HepG2 (cell line): ENCODE data around the gene ADAM22. TPM values are rescaled to one million over a fixed set of nuclear protein-coding genes. Genes with fewer than 3 reads are reported as not detected.

Source experiments
- ATAC-seq: fragments of 200-7000 bp; cut with Tn5 transposase; 3 replicates; pipeline ENCODE4 v1.9.1; 2020; ENCODE audit warnings: mild to moderate bottlenecking, moderate library complexity
- BruUV-seq: library from RNA; stranded (reverse); fragments of 400-500 nt; replicated peaks from 2 replicates; lab custom pipeline; 2021; lab: Mats Ljungman, UMichigan
- CTCF ChIA-PET: fragments of 300-600 bp; formaldehyde crosslinking; extraction: SDS; loops from one replicate; lab custom pipeline; 2021; ENCODE audit warnings: low total read pairs, inconsistent platforms, low intra/inter-chr PET ratio; lab: Yijun Ruan, JAX
- POLR2A ChIA-PET: fragments of 350-600 bp; sonication (Branson Sonifier 250); formaldehyde crosslinking; loops from one replicate; lab custom pipeline; 2020; ENCODE audit warnings: antibody characterized with exemption, inconsistent platforms; lab: Yijun Ruan, JAX
- DNase-seq: peaks from one replicate; pipeline ENCODE4 v3.0.0-alpha.2; 2015; ENCODE audit warnings: low spot score
- FAIRE-seq: peaks from 3 replicates; lab custom pipeline; 2011; peaks lifted over from hg19 to GRCh38; lab: Jason Lieb, UNC
- H2AFZ ChIP-seq: one replicate; pipeline ENCODE4 v1.6.1; 2011; ENCODE audit warnings: low read length, inconsistent platforms
- H3K27ac ChIP-seq: fragments of 300-600 bp; 3 replicates; pipeline ENCODE4 v1.8.0; 2011; ENCODE audit warnings: mixed run types, mild to moderate bottlenecking, mixed read lengths, low read length, inconsistent platforms; ENCODE audit not compliant: insufficient read depth; ENCODE audit errors: extremely low read length
- H3K27me3 ChIP-seq, 2 experiments: fragments of 200-600 bp in 1 of 2; 2 replicates in 1 of 2; 3 replicates in 1 of 2; pipeline versions ENCODE4 v1.6.0 to v1.8.0; 2011; ENCODE audit warnings: low read length in 2 of 2, mild to moderate bottlenecking in 2 of 2, moderate library complexity in 2 of 2, inconsistent platforms in 1 of 2; ENCODE audit not compliant: insufficient read depth in 2 of 2, control insufficient read depth in 1 of 2
- H3K36me3 ChIP-seq, 2 experiments: fragments of 200-600 bp in 1 of 2; replicated peaks in 1 of 2; 2 replicates in 1 of 2; 3 replicates in 1 of 2; pipeline versions ENCODE4 v1.5.1 to v1.8.0; 2011; ENCODE audit warnings: low read length in 2 of 2, inconsistent platforms in 1 of 2; ENCODE audit not compliant: insufficient read depth in 2 of 2, control insufficient read depth in 1 of 2
- H3K4me1 ChIP-seq: 2 replicates; pipeline ENCODE4 v1.5.1; 2012; ENCODE audit warnings: low read length, inconsistent platforms; ENCODE audit not compliant: insufficient read depth
- H3K4me2 ChIP-seq: 2 replicates; pipeline ENCODE4 v1.6.0; 2011; ENCODE audit warnings: low read depth, low read length, inconsistent platforms
- H3K4me3 ChIP-seq, 3 experiments: fragments of 200-600 bp in 1 of 3; sonication (generic), shearing (Covaris generic) in 1 of 3; replicated peaks in 1 of 3; 2 replicates each; pipeline ENCODE4 v1.5.1; 2011 to 2016; ENCODE audit warnings: low read length in 3 of 3, inconsistent platforms in 2 of 3, low read depth in 2 of 3, mild to moderate bottlenecking in 2 of 3, control low read depth in 1 of 3, mixed read lengths in 1 of 3; ENCODE audit not compliant: insufficient read depth in 1 of 3
- H3K79me2 ChIP-seq: one replicate; pipeline ENCODE4 v1.6.1; 2011; ENCODE audit warnings: low read length, inconsistent platforms; ENCODE audit not compliant: insufficient read depth
- H3K9ac ChIP-seq: 2 replicates; pipeline ENCODE4 v1.6.0; 2011; ENCODE audit warnings: mild to moderate bottlenecking, low read depth, low read length, inconsistent platforms; ENCODE audit not compliant: insufficient read depth
- H3K9me3 ChIP-seq: 2 replicates; pipeline ENCODE4 v1.5.1; 2012; ENCODE audit warnings: mild to moderate bottlenecking, low read length
- H4K20me1 ChIP-seq: 2 replicates; pipeline ENCODE4 v1.6.0; 2011; ENCODE audit warnings: inconsistent platforms, mild to moderate bottlenecking, low read length, moderate library complexity; ENCODE audit not compliant: insufficient read depth
- BCL6 ChIP-seq: IDR thresholded peaks from 2 replicates; pipeline ENCODE4 v1.6.1; 2016; ENCODE audit warnings: missing genetic modification reagents, missing compliant biosample characterization
- CEBPB ChIP-seq: IDR thresholded peaks from 2 replicates; pipeline ENCODE4 v1.6.1; 2011; ENCODE audit warnings: low read depth, low read length, improper control_type of control experiment, borderline replicate concordance
- KLF6 ChIP-seq: IDR thresholded peaks from 2 replicates; pipeline ENCODE4 v1.8.0; 2016; ENCODE audit warnings: missing biosample characterization, missing genetic modification reagents
- NR2C2 ChIP-seq: sonication (generic); formaldehyde crosslinking; IDR thresholded peaks from 2 replicates; pipeline ENCODE4 v1.4.0; 2020; ENCODE audit warnings: missing genetic modification reagents, mild to moderate bottlenecking, moderate library complexity, borderline replicate concordance
- PHF20 ChIP-seq: sonication (generic); formaldehyde crosslinking; IDR thresholded peaks from 2 replicates; pipeline ENCODE4 v1.5.0; 2020; ENCODE audit warnings: mild to moderate bottlenecking, missing genetic modification reagents
- RELA ChIP-seq: sonication (generic); formaldehyde crosslinking; IDR thresholded peaks from 2 replicates; pipeline ENCODE4 v1.4.0; 2020; ENCODE audit warnings: missing genetic modification reagents
- ZNF235 ChIP-seq: sonication (generic); formaldehyde crosslinking; IDR thresholded peaks from 2 replicates; pipeline ENCODE4 v1.8.1; 2023; ENCODE audit warnings: mild to moderate bottlenecking, missing genetic modification reagents, borderline replicate concordance
- ZNF460 ChIP-seq: sonication (generic); formaldehyde crosslinking; IDR thresholded peaks from 2 replicates; pipeline ENCODE4 v1.5.1; 2020; ENCODE audit warnings: missing genetic modification reagents, mild to moderate bottlenecking, borderline replicate concordance
- WGBS: methylation state at CpG from one replicate; pipeline ENCODE4 v1.1.6; 2017; ENCODE audit warnings: low lambda C conversion rate; 5-methylcytosine and 5-hydroxymethylcytosine counted together
- in situ Hi-C: cut with HindIII; loops from 2 replicates; pipeline ENCODE4 v1.10.0; 2017; ENCODE audit warnings: low pct_unique_long_range_greater_than_20kb; ENCODE audit not compliant: extremely low pct_ligation_motif_present
- intact Hi-C: fragments of 100-400 bp; cut with micrococcal nuclease; formaldehyde crosslinking; loops from one replicate; pipeline ENCODE4 v1.10.0; 2022; ENCODE audit not compliant: unreplicated experiment
- polyA plus RNA-seq, 8 experiments: library from polyadenylated mRNA; depleted of rRNA in 3 of 8; stranded (reverse) in 7 of 8; unstranded in 1 of 8; fragments of >200 nt; fragmentation: Illumina TruSeq in 4 of 8; extraction: Trizol in 4 of 8; gene quantifications; 2 replicates each; pipeline versions ENCODE4 v1.2.1 to v1.2.3, GENCODE V29; 2011 to 2016; ENCODE audit warnings: low read depth in 4 of 8, missing spikeins in 1 of 8, mixed read lengths in 1 of 8; ENCODE audit not compliant: insufficient read depth in 1 of 8
- total RNA-seq, 5 experiments: library from RNA; depleted of rRNA; stranded (reverse); fragments of >200 nt; fragmentation: Illumina TruSeq; extraction: Trizol; gene quantifications; 2 replicates each; pipeline ENCODE4 v1.2.3, GENCODE V29; 2016; ENCODE audit warnings: low read depth in 1 of 5
- TF ChIP-seq, protein P1 (sequence below), 2 experiments: fragments of 450-650 bp in 1 of 2; sonication (generic) in 1 of 2; formaldehyde crosslinking in 1 of 2; IDR thresholded peaks; 2 replicates each; pipeline versions ENCODE4 v1.6.1 to v1.8.0; 2016 to 2022; ENCODE audit warnings: antibody characterized with exemption in 1 of 2, mild to moderate bottlenecking in 1 of 2, missing genetic modification reagents in 1 of 2

The ADAM22 gene
- total and polyA plus RNA-seq, 2 of the 13 experiments (the other 11 are each of a cell fraction or from before 2014, with no cell fraction given): 1.9 to 6.7 TPM

DNA sequence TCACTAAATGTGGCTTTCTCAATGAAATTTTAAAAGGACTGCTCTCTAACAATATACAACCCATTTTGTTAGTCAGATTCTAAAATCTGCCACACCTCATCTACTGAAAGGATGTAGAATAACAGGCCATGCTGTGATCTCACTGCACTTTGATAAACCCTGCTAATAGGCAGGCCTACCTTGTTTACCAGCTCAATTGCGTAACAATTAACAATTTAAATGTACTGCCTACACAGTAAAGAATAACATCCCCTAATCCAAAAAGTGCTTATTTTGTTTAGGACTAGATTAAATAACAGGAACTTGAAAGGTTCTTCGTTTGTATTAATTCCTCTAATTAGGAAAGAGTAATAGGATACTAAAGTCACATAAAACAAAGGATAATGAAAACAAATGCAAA is 281.2 kb downstream of the ADAM22 start:
- Histone ChIP-seq H3K9ac (no peak overlapping the region), H3K79me2 (no peaks in the 10 kb centered on the region), H2AFZ (no peak overlapping the region), H3K36me3 (no peaks in the 10 kb centered on the region), H3K4me3 (no peak overlapping the region), H3K4me1 (no peaks in the 10 kb centered on the region), H3K27me3 (peaks cover 3 to 14% of the 10 kb centered on the region in 2 experiments; a peak in 2 of 5 replicates), H3K27ac (no peak overlapping the region), H3K9me3 (no peaks in the 10 kb centered on the region), H4K20me1 (no peaks in the 10 kb centered on the region), H3K4me2 (no peak overlapping the region)
- ATAC-seq (no peak), FAIRE-seq (no peak), DNase-seq (no peak)
- intact Hi-C loops: no loop called here
- 14% methylated on average over 2 of the region's 2 CpGs for WGBS
- CTCF ChIA-PET: no interaction called here
- BruUV-seq: no TSS peak
- in situ Hi-C loops: no loop called here
- peak; percentile 57; the same call in 1 of the 2 replicates for TF ChIP-seq CEBPB
- TF ChIP-seq ZNF235 (CRISPR knock-in tag): no peak
- POLR2A ChIA-PET: no interaction called here

DNA sequence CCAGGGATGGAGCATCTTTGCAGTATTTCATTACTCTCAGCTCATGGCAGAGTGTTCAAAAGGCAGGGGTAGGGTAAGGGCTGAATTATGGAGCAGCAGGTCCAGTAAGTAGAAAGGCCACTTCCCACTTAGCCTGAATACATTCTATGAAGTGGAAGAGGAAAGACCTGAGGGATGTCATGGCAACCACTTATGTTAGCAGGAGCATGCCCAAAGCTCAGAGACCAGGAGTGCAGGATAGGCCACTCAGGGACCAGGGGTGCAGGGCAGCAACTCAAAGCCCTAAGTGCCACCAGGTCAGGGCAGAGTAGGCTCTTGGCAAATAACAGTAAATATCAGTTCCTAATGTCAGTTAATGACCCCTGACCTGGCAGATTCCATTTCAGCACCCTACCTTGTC is 282.2 kb downstream of the ADAM22 start:
- in situ Hi-C loops: no loop called here

More for the DNA sequence above, 282.2 kb downstream of the ADAM22 start:
- no peaks in the 10 kb centered on the region for H3K79me2 ChIP-seq
- no peak overlapping the region for H2AFZ ChIP-seq
- no peak for DNase-seq
- ChIA-PET CTCF (no interaction called here), POLR2A (no interaction called here)
- intact Hi-C loops: no loop called here
- no peak for ATAC-seq
- no peaks in the 10 kb centered on the region for H3K36me3 ChIP-seq
- H3K9me3 ChIP-seq: no peaks in the 10 kb centered on the region
- no peak overlapping the region for H3K27ac ChIP-seq
- BruUV-seq: no TSS peak
- H3K4me1 ChIP-seq: no peaks in the 10 kb centered on the region
- TF ChIP-seq PHF20 (CRISPR knock-in tag) (no peak), NR2C2 (CRISPR knock-in tag) (no peak), ZNF460 (no peak), BCL6 (no peak), RELA (CRISPR knock-in tag) (no peak), KLF6 (CRISPR knock-in tag) (no peak)
- TF ChIP-seq, protein P1, sequence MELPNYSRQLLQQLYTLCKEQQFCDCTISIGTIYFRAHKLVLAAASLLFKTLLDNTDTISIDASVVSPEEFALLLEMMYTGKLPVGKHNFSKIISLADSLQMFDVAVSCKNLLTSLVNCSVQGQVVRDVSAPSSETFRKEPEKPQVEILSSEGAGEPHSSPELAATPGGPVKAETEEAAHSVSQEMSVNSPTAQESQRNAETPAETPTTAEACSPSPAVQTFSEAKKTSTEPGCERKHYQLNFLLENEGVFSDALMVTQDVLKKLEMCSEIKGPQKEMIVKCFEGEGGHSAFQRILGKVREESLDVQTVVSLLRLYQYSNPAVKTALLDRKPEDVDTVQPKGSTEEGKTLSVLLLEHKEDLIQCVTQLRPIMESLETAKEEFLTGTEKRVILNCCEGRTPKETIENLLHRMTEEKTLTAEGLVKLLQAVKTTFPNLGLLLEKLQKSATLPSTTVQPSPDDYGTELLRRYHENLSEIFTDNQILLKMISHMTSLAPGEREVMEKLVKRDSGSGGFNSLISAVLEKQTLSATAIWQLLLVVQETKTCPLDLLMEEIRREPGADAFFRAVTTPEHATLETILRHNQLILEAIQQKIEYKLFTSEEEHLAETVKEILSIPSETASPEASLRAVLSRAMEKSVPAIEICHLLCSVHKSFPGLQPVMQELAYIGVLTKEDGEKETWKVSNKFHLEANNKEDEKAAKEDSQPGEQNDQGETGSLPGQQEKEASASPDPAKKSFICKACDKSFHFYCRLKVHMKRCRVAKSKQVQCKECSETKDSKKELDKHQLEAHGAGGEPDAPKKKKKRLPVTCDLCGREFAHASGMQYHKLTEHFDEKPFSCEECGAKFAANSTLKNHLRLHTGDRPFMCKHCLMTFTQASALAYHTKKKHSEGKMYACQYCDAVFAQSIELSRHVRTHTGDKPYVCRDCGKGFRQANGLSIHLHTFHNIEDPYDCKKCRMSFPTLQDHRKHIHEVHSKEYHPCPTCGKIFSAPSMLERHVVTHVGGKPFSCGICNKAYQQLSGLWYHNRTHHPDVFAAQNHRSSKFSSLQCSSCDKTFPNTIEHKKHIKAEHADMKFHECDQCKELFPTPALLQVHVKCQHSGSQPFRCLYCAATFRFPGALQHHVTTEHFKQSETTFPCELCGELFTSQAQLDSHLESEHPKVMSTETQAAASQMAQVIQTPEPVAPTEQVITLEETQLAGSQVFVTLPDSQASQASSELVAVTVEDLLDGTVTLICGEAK (IDR thresholded peaks at IDR 0.05): no peak
- TF ChIP-seq, protein P1 (CRISPR knock-in tag; IDR thresholded peaks at IDR 0.05): no peak
- H4K20me1 ChIP-seq: no peaks in the 10 kb centered on the region
- H3K9ac ChIP-seq: no peak overlapping the region
- no peak overlapping the region for H3K4me2 ChIP-seq
- H3K27me3 ChIP-seq: peaks cover 3 to 14% of the 10 kb centered on the region in 2 experiments; a peak in 2 of 5 replicates
- FAIRE-seq: no peak
- no peak overlapping the region for H3K4me3 ChIP-seq
